ENCODE measurements around the gene EHMT1. TPM values are rescaled to one million over a fixed set of nuclear protein-coding genes. Genes with fewer than 3 reads are reported as not detected.

The EHMT1 gene
- total and polyA plus RNA-seq, 10 of the 15 experiments (the other 5 are each of a cell fraction or from before 2014, with no cell fraction given): 2.9 to 100 (median 48.1) TPM

DNA sequence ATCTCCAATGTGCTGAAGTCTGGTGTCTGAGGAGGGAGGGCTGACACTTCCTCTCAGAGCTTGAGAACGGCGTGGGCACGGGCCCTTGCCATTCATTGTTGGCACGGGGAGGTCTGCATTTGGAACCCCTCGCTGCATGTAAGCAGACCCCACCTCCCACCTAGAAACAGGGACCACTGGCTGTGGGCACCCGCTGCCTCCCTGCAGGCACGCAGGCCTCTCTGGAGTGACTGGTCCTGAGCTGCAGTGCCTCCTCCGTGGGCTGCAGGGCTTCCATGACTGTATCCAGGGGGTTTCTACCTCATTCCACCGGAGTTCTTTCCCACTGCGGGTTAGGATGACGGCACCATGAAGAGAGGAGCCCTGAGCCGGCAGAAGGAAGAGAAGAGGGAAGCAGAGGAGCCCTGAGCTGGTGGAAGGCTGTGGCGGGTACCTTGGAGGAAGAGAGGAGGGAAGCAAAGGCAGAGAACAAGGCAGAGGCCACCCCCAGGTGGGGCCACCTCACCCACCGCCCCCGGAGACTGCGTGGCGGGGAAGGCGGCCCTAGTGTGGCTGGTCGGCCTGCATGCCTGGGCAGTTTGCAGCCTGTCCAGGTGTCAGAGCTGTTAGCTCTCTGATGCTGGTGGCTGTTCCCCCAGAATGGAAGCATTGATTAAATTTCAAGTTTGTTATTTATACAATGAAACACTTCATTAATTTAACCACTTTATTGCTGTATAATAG is 183.9 kb downstream of the EHMT1 start:
- no peak overlapping the region for H3K4me2 ChIP-seq (ENCODE audit: control insufficient read depth, insufficient read depth)
- no peaks in the 10 kb centered on the region for H3K27me3 ChIP-seq (replicated peaks in 1 of 2; ENCODE audit: control insufficient read depth in 2 of 2, insufficient read depth in 2 of 2, low read length in 1 of 2)
- in situ Hi-C loops (cut with MboI) (no loop called here), intact Hi-C loops (cut with micrococcal nuclease; ENCODE audit: unreplicated experiment) (no loop called here)
- ChIA-PET RAD21 (ENCODE audit: unreplicated experiment) (no interaction called here), POLR2A (no interaction called here), CTCF (no interaction called here), SMC1A (ENCODE audit: uncharacterized antibody, unreplicated experiment) (no interaction called here)
- peaks cover 24 to 26% of the 10 kb centered on the region in 2 experiments; a peak in 3 of 4 replicates for H3K36me3 ChIP-seq (ENCODE audit: control insufficient read depth in 2 of 2, insufficient read depth in 2 of 2, low read length in 1 of 2)
- WGBS (ENCODE audit: insufficient coverage, insufficient replicate concordance, low lambda C conversion rate, missing lambda C conversion rate): 97% methylated on average over 19 of the region's 19 CpGs
- H3K79me2 ChIP-seq (ENCODE audit: control insufficient read depth, insufficient read depth, low read length): no peaks in the 10 kb centered on the region
- FAIRE-seq (no peak), ATAC-seq (no peak), DNase-seq (ENCODE audit: low read depth, low spot score) (no peak)
- BruUV-seq (replicated peaks): TSS peak; percentile 43
- no peak for TF ChIP-seq POLR2A (IDR thresholded peaks at IDR 0.05; ENCODE audit: low read depth, low read length)
- TF ChIP-seq JUNB (IDR thresholded peaks at IDR 0.05): no peak
- TF ChIP-seq HDAC6 (IDR thresholded peaks at IDR 0.05; ENCODE audit: unreplicated experiment): no peak
- TF ChIP-seq IKZF2 (IDR thresholded peaks at IDR 0.05): no peak
- no peak for TF ChIP-seq HCFC1 (IDR thresholded peaks at IDR 0.05; ENCODE audit: low read length)
- no peak for TF ChIP-seq CBX5 (IDR thresholded peaks at IDR 0.05; ENCODE audit: low read depth)
- no peak for TF ChIP-seq BRCA1 (IDR thresholded peaks at IDR 0.05; ENCODE audit: low read depth, low read length)
- TF ChIP-seq NR2C2 (IDR thresholded peaks at IDR 0.05; ENCODE audit: borderline replicate concordance, control insufficient read depth, insufficient read length, low read depth): no peak
- no peak for TF ChIP-seq RUNX3 (IDR thresholded peaks at IDR 0.05; ENCODE audit: low read length)
- no peak for TF ChIP-seq WRNIP1 (IDR thresholded peaks at IDR 0.05; ENCODE audit: borderline replicate concordance, low read depth, low read length)
- no peak for TF ChIP-seq FOXM1 (IDR thresholded peaks at IDR 0.05; ENCODE audit: low read depth, low read length)
- TF ChIP-seq RB1 (IDR thresholded peaks at IDR 0.05; ENCODE audit: borderline replicate concordance): no peak
- H3K4me1 ChIP-seq (ENCODE audit: control insufficient read depth, insufficient read depth, low read length): no peaks in the 10 kb centered on the region
- no peaks in the 10 kb centered on the region; the same call in 1 of the 2 replicates for H4K20me1 ChIP-seq (ENCODE audit: control insufficient read depth, insufficient read depth)
- H3K9ac ChIP-seq (ENCODE audit: control insufficient read depth, insufficient read depth, low read length): no peak overlapping the region
- H3K27ac ChIP-seq (ENCODE audit: control insufficient read depth, insufficient read depth): no peak overlapping the region
- no peaks in the 10 kb centered on the region for H3K9me3 ChIP-seq (replicated peaks; ENCODE audit: control insufficient read depth, insufficient read depth, low read length)
- no peak overlapping the region for H2AFZ ChIP-seq (ENCODE audit: control insufficient read depth, low read depth, low read length)
- H3K4me3 ChIP-seq: no peak overlapping the region

Data from GM12878 (cell line).